Activated CD4-positive, alpha-beta T cell treated with anti-CD3 and anti-CD28 coated beads, Interleukin-2, amount 50 U/mL, for 24 hours (primary cell): ENCODE data around the gene KCNB1.

Experiments used
- DNase-seq, 2 donors: peaks; one replicate each; pipeline ENCODE4 v3.0.0-alpha.2; 2020; ENCODE audit warnings: low read depth in 1 of 2, low spot score in 1 of 2

KCNB1 gene

DNA sequence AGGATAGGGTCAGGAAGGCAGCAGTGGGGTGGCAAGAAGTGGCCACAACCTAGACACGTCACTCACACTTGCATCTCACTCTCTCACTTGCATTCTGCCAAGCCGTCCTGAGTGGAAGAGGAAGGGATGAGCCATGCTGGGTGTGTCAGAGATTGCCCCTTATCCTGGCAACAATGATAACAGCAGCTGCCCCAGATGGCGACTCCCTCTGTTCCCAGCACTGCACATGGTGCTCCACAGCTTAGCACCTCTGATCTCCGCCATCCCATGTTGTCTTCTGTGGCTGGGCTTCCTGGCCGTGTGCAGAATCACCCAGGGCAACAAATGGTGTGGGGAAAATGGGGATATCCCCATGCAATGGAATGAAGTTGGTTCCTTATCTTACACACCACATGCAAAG is 11.1 kb downstream of the KCNB1 start:
- no peak for DNase-seq

DNA sequence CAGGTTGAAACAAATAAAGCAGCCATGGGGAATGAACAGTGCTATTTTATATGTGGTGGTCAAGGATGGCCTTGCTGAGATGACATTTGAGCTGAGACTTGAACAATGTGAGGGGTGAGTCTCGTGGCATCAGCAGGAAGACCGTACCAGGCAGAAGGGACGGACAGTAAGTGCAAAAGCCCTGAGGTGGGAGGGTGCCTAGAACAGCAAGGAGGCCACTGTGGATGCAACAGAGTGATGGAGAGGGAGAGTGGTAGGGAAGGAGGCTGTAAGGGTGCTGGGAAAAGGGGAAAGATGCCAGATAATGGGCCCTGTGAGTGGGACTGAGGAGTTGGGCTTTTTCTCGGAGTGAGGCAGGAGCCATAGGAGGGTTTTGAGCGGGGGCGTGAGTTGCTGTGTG is 11.5 kb downstream of the KCNB1 start:
- DNase-seq = no peak

DNA sequence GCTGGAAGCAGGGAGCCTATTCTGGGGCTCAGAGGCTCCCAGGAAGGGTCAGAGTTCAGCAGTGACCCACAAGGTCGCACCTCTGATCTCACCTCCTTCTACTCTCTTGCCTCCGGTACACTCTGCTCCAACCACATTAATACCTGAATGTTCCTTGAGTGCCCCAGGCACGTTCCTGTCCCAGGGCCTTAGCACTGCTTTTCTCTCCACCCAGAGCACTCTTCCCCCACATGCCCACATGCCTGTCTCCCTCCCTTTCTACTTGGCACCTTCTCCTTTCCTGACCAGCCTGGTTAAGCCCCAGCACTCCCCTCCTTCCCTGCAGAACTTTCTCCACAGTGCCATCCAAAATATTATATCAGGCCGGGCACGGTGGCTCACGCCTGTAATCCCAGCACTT is 13.4 kb downstream of the KCNB1 start:
- DNase-seq = no peak

DNA sequence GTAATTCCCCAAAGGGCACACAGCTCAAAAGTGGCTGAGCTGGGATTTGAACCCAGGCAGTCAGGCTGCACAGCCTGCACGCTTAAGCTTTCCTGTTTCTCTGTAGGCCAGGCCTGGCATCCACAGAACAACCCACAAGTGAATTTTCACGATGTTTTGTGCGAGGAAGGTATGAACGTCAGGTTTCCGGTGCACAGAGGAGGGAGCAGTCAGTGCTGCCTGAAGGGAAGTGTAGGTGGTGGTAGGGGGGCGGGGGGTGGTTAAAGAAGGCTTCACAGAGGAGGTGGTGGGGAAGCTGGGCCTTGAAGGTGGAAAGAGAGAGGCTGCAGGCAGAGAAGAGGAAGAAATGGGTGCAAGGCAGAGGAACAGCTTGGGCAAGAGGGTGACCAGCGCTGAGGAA is 14.1 kb downstream of the KCNB1 start:
- no peak for DNase-seq

DNA sequence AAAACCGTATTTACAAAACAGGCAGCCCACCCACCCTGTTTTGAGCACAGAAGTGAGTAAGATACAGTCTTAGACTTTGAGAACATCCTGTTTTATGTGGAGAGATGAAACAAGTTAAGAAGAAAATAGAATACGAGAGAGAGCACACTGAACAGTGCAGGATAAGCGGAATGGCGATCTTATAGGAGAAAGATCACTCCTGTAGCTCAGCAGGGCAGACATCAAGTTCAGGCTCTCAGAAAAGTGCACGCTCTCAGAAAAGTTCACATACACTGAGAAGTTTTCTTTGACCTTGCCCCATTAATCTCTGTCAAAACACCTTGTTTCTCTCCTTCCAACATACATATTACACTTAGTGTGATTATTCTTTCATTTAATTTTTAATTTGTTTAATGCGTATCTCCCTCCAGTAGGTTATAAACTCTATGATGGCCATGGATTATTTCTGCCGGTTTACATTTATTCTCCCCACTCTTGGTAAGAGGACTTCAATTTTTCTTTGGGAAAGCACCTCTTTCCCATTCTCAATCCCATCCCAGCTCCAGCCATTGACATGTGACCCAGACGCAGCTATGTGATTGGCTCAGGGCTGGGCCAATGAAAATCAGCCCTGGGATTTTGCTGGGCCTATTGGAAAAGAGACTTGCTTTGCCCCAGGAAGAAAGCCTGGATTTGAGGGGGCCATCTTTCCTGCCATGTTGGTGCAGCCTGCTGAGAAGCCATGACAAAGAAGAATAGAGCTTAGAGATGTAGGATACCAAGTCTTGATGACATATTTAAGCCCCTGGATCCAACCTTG is 16.2 kb downstream of the KCNB1 start:
- DNase-seq = no peak

DNA sequence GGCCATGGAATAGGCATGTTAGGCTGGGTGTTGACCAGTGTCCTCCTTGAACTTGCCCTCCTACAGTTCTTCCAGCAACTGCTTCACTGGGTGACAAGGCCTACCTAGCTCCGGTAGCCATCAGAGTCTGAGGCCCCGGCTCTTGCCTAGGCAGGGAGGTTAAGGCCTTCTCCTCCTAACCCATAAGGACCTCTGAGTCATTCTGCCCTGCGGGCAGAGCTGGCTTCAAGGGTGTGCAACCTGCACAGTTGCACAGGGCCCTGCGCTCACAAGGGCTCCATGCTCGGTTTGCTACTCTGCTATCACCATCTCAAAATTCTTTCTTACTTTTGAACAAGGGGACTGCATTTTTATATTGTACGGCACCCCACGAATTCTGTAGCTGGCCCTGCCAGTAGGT is 17.9 kb downstream of the KCNB1 start:
- DNase-seq = no peak

DNA sequence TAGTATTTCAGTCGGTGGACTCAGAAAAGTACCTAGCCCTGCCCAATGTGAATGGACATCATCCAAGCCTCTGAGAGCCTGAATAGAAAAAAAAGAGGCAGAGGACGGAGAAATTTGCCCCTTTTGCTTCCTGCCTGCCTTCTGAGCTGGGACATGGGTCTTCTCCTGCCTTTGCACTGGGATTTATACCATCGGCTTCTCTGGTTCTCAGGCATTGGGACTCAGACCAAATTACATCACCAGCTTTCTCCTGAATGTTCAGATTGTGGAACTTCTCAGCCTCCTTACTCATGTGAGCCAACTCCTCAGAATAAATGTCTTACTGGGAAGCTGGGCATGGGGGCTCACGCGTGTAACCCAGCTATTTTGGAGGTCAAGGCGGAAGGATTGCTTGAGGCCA is 19.8 kb downstream of the KCNB1 start:
- DNase-seq = no peak

DNA sequence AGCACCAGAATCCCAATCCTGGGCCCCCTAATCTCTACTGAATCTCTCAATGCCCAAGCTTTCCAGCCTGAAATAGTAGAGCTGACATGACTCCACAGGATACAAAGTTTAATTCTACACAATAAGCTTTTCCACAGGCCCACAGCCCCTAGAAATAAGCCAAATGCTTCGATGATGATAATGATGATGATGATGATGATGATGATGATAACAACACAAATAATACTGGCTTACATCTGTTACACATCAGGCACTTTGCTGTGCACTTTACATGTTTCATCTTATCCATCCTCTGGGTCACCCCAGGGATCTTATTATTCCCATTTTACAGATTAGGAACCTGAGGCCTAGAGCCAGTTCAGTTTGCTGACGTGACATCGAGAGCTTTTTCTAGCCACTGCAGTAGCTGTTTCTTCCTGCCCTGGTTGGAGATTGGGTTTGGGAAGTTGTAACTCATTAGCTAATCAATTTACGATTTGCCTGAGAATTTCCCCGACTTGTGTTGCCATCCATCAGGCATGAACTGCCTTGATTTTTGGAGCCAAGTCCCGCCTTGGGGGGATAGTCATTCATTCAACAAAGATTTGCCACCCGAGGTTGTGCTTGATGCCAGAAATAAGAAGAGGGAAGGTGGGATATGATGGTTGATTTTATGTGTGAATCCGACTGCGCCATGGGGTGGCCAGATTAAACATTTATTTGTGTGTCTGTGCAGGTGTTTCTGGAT is 20.4 kb downstream of the KCNB1 start:
- DNase-seq = no peak

DNA sequence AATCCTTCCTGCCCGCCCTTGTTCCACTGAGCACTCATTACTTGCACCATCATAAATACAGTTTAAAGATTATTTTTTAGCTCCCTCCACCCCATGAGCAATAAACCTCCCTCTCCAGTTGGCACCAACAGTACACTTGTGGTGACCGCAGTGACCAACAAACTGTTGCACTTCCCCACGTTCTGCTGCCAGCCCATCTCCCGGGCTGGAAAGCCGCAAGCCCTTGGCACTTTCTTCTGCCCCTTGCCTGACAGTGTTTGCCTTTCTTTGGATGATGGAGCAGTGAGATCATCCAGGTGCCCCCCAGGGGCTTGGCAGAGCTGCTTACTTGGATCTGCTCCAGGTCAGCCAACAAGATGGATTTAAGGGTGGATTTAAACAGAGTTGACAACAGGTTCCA is 21.6 kb downstream of the KCNB1 start:
- DNase-seq = no peak

DNA sequence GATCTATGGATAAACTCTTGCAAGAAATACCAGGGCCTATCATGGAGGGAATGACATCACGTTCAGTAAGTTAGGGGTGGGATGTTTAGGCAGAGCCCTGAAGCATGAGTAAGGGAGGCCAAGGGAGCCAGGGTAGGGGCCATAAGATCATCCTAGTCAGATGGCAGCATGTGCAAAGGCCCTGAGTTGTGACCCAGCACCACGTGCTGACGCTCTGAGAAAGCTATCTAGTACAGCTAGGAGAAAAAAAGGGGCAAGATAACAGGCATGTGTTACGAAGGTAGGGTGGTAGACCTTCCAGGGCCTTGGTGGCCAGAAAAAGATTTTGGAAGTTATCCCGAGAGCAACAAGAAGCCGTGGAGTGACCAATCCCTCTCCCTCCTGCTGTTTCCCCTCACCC is 22.3 kb downstream of the KCNB1 start:
- no peak for DNase-seq

DNA sequence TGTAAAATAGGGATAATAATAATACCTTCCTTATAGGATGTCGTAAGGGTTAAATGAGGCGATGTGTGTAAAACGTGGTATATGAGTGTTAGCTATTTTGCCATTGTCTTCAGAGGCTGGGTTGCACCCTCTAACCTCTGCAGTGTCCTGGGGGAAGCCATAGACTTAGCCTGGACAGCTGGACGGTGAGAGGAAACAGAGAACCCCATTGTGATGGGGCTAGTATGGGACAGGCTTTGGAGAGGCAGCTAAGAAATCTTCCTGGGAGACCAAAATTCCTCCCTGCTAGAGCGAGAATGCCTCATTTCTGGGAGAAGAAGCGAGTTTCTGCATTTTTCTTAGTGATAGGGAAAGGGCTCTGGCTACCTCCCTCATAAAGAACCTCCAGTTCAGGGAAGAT is 22.8 kb downstream of the KCNB1 start:
- no peak for DNase-seq

DNA sequence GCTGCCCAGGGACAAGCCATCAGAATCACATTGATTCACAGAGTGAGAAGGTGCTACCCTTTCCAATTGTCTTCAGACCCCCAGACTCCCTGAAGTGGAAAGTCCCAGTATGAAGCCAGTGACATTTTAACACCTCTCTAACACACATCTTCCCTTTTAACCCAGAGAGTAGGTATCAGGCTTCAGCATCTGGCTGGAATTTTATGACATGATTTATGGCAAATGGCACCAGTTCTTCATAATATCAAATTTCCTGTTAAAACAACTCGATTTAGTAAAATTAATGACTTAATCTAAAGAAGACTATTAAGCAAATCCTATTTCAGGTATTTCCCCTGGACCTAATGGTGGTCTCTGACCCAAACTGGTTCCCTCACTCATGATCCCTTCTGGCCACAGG is 25.0 kb downstream of the KCNB1 start:
- no peak for DNase-seq

DNA sequence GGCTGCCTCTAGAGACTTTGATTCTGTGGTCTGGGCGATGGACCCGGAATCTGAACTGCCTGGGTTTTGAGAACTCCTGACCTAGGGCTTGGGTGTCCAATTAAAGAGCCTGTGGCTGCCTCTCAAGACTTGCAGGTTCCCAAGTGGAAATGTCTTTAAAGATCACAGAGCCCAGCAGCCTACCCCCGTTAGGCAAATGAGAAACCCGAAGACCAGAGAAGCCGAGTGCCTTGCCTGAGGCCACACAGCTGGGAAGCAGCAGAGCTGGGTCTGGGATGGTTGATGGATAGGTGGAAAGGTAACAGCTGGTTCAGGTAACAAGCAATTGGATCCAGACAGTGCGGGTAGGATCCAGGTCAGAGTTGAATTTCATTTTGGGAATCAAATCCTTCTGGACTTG is 25.8 kb downstream of the KCNB1 start:
- DNase-seq = no peak

DNA sequence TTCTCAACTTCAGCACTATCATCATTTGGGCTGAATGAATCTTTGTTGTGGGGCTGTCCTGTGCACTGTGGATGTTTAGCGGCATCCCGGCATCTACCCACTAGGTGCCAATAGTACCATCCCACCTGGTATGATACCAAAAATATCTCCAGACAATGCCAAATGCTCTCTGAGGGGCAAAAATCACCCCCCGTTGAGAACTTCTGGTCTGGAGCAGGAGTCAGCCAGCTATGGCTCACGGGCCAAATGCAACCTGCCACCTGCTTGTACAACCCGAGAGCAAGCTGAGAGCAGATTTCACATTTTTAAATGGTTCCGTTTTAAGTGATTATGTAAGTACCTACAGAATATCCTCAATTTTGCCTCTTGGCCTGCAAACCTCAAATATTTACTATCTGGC is 26.8 kb downstream of the KCNB1 start:
- DNase-seq = no peak

DNA sequence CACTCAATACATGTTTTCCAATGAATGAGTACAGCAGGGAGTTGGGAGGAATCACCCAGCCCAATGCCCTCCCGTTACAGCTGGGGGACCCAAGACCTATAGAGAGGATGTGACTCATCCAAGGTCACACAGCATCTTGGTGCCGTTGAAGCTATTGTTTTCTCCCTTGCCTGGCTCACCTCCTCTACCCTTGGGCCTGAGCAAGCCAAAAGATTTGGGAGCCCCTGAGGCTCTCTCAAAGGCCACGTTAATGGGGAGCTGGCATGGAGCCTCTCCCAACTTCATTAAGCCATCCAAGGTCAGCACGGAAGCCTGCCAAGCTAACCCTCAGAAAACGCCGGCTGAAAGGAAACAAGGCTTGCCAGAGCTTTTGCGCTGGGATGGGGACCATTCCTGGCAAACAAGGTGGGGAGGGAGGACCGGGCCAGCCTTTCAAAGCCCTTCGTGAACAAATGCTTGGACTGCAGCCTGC is 30.4 kb downstream of the KCNB1 start:
- DNase-seq = no peak

DNA sequence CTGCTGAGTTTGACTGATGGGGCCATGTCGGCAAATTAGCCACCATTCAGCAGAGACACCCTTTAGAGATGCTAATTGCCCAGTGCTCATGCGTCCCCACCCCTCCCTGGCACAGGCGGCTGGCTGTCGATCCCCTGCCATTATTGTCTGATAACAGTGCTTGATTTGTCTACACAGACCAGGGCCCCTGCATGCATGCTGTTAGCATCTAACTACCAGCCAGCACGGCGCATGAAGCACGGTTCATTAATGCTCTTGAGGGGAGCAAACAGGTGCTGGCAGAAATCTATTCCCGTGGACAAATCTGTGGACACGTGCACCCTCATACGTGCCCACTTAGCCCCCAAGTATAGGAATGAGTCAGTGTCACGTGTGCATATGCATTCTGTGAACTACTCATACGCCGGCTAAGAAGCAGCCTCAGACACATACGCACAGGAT is 32.2 kb downstream of the KCNB1 start:
- DNase-seq = no peak

DNA sequence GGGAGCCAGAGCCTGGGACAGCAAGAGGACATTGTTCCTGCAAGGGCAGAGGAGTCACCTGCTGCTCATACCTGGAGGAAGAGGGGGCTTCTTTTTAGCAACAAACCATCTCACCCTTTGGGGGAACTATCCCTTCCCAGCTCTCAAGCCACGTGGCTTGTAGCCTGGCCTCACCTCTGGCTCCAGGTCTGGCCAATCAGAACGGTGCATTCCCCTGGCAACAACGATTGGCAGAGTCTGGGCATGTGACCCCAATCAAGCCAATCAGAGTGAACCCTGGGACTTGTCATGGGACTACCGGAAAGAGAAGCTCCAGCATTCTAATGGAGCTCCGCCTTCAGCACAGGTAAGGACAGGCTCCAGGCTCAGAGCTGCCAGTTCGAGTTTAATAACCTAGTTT is 33.6 kb downstream of the KCNB1 start:
- no peak for DNase-seq

DNA sequence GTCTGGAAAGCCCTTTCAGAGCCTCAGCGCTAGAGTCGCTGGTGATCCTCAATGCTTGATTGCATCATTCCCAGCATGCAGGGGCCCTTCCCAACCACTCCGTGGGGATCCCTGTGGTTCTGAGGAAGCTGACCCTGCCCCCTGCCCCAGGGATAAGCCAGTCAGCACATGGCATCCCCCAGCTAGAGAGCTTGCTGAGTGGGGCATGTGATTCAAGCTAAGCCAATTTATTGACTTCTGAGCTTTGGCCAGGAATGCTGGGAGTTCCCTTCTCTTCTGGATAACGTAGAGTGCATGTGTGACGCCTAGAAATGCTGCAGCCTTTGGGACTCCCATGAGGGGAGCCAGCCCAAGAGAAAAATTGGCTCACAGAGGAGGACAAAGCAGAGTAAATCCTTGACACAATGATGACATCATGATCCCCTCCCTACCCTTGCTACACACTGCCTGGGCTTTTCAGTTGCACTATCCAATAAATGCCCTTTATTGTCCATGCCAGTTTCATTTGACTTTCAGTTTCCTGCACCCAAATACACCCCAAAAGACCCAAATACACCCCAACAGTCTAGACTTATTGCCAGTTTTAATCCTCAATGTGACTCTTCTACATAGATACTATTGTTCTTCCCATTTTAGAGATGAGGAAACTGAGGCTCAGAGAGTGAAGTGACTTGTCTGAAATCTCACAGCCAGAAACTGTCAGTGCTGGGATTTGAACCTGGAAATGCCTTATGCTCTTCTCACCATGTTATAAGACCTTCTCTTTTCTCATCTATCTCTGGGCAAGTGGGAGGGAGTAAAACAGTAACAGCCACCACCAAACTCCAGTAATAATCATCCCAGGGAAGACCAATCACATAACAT is 34.3 kb downstream of the KCNB1 start:
- DNase-seq = no peak

DNA sequence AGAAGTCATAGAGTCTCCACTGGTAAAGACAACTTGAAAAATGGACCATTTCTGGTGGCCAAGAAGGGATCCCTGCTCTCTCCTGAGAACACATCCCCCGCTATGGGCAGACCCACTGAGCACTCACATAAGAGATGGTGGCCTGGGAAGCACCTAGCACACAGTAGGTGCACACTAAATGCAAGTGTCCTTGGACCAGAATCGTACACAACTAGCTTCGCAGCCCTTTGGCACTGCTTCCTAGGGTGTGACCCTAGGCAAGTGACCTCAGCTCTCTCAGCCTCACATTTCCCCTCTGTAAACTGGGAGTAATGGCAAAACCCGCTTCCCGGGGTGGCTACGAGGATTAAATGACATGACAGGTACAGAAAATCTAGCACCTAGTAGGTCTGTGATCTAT is 35.1 kb downstream of the KCNB1 start:
- no peak for DNase-seq

DNA sequence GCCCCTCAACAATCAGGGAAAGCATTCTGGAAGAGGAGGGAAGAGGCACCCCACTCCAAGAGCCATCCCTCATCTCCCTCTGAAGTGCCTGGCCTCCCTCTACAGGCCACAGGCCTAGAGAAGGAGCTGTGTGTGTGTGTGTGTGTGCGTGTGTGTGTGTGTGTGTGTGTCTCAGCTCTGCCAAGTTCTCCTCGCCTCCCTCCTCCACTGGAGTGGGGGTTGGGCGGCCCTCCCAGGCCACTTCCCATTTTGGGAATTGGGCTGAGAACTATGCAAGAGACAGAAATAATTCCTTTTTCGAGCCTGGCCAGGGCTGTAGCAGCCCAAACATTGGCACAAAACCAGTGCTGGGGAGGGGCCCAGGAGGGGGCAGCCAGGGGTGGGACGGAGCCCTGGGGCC is 35.7 kb downstream of the KCNB1 start:
- DNase-seq = no peak

DNA sequence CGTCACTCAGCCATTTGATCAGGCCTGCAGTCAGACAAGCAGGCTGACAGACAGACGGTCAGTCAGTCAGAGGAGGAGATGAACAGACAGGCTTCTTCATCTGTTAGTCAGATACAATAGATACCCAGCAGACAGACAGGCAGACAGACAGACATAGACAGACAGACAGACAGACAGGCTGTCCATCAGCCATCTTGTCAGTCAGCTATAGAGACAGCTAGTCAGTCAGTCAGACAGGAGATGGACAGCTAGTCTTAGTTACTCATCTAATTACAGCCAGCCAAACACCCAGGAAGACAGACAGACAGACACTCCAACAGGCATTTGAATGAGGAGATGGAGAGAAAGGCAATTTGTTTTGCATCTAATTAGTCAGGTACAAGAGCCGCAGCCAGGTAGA is 36.4 kb downstream of the KCNB1 start:
- DNase-seq = no peak

DNA sequence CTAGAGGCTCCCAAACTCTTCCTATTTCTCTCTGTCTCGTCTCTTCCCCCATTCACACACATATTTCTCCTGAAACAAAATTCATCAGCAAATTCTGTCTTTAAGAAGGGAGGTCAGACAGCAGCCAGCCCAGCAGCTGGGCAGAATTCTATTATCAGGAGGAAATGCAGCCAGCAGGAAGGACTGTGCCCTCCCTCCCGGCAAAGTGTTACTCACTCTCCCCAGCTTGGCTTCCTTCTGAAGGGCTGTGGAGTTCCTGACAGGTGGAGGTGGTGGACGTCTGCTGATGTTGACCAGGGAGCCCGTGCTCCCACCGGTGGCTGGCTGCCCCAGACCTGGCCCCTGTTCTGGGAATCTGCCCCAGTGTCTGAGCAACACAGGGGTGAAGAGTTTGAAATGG is 37.3 kb downstream of the KCNB1 start:
- DNase-seq = no peak
